ENCODE data around the gene REXO5.
"Not testable (repeated sequence)": the region's sequence is repeated elsewhere in the genome, so short reads cannot be mapped to it uniquely, and the experiment has no call there.

REXO5 gene, protein sequence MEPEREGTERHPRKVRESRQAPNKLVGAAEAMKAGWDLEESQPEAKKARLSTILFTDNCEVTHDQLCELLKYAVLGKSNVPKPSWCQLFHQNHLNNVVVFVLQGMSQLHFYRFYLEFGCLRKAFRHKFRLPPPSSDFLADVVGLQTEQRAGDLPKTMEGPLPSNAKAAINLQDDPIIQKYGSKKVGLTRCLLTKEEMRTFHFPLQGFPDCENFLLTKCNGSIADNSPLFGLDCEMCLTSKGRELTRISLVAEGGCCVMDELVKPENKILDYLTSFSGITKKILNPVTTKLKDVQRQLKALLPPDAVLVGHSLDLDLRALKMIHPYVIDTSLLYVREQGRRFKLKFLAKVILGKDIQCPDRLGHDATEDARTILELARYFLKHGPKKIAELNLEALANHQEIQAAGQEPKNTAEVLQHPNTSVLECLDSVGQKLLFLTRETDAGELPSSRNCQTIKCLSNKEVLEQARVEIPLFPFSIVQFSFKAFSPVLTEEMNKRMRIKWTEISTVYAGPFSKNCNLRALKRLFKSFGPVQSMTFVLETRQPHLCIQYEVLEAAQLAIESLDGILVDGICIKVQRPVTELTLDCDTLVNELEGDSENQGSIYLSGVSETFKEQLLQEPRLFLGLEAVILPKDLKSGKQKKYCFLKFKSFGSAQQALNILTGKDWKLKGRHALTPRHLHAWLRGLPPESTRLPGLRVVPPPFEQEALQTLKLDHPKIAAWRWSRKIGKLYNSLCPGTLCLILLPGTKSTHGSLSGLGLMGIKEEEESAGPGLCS

DNA sequence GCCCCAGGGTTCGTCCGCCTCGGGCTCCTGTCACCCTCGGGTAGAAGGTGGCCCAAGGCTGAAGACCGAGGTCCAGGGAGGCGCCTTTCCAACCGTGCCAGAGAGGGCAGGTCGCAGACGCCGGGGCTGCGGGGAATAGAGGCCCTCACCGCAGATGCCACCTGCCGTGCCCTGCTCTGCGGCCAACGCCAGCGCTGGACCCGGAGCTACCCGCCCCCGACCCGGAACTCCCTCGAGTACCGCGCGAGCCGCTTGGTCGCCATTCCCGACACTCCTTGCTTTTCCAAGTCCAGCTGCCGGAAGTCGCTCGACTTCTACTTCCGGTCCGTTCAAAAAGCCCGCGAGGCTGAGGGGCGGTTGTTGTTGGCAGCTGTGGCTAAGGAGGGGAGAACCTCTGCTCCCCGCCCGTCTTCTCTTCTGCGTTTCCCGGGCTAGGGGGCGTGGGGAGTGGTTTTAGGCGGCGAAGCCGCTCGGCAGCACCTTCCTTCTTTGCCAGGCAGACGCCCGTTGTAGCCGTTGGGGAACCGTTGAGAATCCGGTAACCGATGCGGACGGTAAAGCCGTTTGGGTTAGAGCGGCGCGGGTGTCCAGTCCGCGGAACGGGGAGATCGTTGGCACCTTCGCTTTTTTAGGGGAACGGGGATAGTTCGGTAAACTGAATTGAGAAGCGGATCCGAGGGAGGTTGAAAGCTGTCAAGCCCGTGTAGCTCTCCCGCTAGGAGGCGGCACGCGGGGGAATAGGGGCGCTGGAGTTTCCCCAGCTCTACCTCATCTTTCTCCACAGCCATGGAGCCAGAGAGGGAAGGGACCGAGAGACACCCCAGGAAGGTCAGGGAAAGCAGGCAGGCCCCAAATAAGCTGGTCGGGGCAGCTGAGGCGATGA lies at the start of gene REXO5, which contains the start of gene ERI2:
REXO5 (plus strand) TSS at position 360 of the 883 bp plus-strand sequence; CDS start at position 787, 427 bp downstream.
ERI2 (minus strand) TSS at position 305 of the 883 bp plus-strand sequence; CDS start at position 263, 42 bp downstream.
- Histone ChIP-seq H3K4me3 (ENCODE audit: low read length in 2 of 2) (peak within 1 kb of the TSS; percentile 77 to 94), H3K9me3 (ENCODE audit: control insufficient read depth in 2 of 2, low read length in 2 of 2) (no peaks in the 10 kb centered on the region), H3K4me1 (ENCODE audit: control insufficient read depth, insufficient read depth, low read length) (peaks cover 8% of the 10 kb centered on the region), H3K9ac (ENCODE audit: low read length in 2 of 2) (peak within 1 kb of the TSS; percentile 88 to 90), H3K27ac (ENCODE audit: low read length) (peak within 1 kb of the TSS; percentile 87), H3K36me3 (ENCODE audit: control insufficient read depth in 2 of 2, insufficient read depth in 2 of 2, low read length in 2 of 2) (no peaks in the 10 kb centered on the region), H3K27me3 (ENCODE audit: control insufficient read depth in 1 of 2, insufficient read depth in 2 of 2, low read length in 2 of 2) (no peaks in the 10 kb centered on the region)

DNA sequence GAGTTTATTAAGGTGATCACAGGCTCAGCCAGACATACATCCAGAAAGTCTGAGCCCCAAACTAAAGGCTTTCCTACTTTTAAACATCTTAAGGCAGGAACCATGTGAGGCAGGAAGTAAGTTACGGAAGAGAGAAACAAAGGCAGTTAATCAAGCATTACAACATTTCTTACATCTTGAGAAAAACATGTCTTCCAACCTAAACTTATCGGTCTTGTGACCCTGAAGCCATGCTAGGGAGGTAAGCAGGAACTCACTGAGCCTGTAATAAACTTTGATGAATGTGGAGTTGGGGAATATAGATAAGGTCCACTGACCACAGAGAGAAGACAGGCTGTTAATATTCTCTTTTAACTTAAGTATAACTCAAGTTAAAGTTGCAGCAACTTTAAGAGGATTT lies 46.0 kb upstream of the REXO5 start:
- H3K4me1 ChIP-seq (ENCODE audit: control insufficient read depth, insufficient read depth, low read length) = no peaks in the 10 kb centered on the region
- H3K27ac ChIP-seq (ENCODE audit: low read length) = no peak overlapping the region
- no peak overlapping the region for H3K4me3 ChIP-seq (ENCODE audit: low read length in 2 of 2)
- no peaks in the 10 kb centered on the region for H3K27me3 ChIP-seq (ENCODE audit: control insufficient read depth in 1 of 2, insufficient read depth in 2 of 2, low read length in 2 of 2)
- no peak overlapping the region for H3K9ac ChIP-seq (ENCODE audit: low read length in 2 of 2)
- H3K36me3 ChIP-seq (ENCODE audit: control insufficient read depth in 2 of 2, insufficient read depth in 2 of 2, low read length in 2 of 2) = no peaks in the 10 kb centered on the region
- no peaks in the 10 kb centered on the region for H3K9me3 ChIP-seq (ENCODE audit: control insufficient read depth in 2 of 2, low read length in 2 of 2)

DNA sequence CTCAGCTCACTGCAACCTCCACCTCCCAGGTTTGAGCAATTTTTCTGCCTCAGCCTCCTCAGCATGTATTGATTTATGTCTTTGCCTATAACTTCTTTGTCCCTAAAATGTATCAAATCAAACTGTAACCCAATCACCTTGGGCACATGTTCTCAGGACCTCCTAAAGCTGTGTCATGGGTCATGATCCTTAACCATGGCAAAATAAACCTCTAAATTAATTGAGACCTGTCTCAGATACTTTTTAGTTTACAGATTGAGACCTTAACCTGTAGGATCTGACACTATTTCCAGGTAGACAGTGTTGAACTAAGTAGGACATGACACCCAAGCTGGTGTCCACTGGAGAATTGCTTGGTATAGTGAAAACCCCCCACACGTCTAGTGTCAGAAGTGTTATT lies 45.2 kb upstream of the REXO5 start:
- Histone ChIP-seq H3K4me3 (ENCODE audit: low read length in 2 of 2) (no peak overlapping the region), H3K36me3 (ENCODE audit: control insufficient read depth in 2 of 2, insufficient read depth in 2 of 2, low read length in 2 of 2) (no peaks in the 10 kb centered on the region), H3K27ac (ENCODE audit: low read length) (no peak overlapping the region), H3K4me1 (ENCODE audit: control insufficient read depth, insufficient read depth, low read length) (no peaks in the 10 kb centered on the region), H3K9ac (ENCODE audit: low read length in 2 of 2) (no peak overlapping the region), H3K27me3 (ENCODE audit: control insufficient read depth in 1 of 2, insufficient read depth in 2 of 2, low read length in 2 of 2) (no peaks in the 10 kb centered on the region), H3K9me3 (ENCODE audit: control insufficient read depth in 2 of 2, low read length in 2 of 2) (no peaks in the 10 kb centered on the region)

DNA sequence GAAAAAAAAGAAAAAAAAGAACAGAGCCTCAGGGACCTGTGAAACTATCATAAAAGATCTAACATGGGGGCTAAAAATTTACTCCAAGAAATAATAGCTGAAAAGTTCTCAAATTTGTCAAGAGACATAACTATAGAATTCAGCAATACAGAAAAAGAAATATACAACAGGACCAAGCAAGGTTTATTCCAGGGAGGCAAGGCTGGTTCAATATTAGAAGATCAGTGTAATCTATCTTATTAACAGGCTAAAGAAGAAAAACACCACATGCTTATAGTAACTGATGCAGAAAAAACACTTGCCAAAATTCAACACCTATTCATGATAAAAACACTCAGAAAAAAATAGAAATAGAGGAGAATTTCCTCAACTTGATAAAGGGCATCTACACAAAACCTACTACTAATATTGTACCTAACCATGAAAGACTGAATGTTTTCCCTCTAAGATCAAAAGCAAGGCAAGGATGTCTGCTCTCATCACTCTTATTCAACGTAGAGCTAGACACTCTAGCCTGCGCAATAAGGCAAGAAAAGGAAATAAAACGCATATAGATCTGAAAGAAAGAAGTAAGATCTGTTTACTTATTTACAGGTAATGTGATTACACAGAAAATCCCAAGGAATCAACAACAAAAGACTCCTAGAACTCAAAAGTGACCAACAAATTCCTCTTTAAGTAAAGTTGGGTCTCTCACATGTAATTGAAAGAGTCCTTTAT lies 43.8 kb upstream of the REXO5 start:
- no peaks in the 10 kb centered on the region for H3K27me3 ChIP-seq (ENCODE audit: control insufficient read depth in 1 of 2, insufficient read depth in 2 of 2, low read length in 2 of 2)
- no peaks in the 10 kb centered on the region for H3K36me3 ChIP-seq (ENCODE audit: control insufficient read depth in 2 of 2, insufficient read depth in 2 of 2, low read length in 2 of 2)
- no peak overlapping the region for H3K4me3 ChIP-seq (ENCODE audit: low read length in 2 of 2)
- no peaks in the 10 kb centered on the region for H3K9me3 ChIP-seq (ENCODE audit: control insufficient read depth in 2 of 2, low read length in 2 of 2)
- H3K27ac ChIP-seq (ENCODE audit: low read length) = no peak overlapping the region
- no peak overlapping the region for H3K9ac ChIP-seq (ENCODE audit: low read length in 2 of 2)
- H3K4me1 ChIP-seq (ENCODE audit: control insufficient read depth, insufficient read depth, low read length) = no peaks in the 10 kb centered on the region

DNA sequence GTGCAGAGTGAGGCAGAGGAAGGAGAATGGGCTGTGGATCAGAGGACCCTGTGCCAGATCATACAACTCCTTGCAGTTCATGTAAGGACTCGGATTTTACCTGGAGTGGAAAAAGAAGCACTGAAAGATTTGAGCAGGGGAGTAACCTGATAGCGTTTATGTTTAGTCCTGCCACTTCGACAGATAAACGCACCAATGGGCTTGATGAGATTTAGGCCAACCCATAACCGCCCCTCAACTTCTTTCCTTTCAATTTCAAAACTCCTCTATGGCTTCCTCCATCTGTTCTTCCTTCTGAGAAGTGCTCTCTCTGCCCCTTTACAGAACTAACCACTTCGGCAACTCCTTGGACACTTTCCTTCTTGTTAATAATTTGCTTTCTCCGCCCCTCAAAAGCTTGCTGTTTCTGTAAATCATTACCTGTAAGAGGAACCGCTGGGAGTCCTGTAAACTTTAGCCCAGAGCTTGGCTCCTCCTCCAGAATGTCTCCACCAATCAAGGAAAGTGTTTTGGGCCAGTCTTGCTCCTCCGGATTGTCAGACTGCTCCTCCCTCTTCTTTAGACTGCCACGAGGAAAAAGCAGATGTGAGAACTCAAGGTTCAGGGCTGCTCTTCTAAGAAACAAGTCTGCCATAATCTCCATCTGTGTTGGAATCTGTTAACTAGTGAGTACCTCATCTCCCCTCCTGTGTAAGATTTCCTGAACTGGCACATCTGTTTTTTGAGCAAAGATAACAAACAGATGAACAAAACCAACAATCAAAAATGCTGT lies 42.7 kb upstream of the REXO5 start, which contains the start of gene ACSM3:
ACSM3 (plus strand) TSS at position 554 of the 772 bp plus-strand sequence. CDS start 6,021 bp downstream, outside the sequence.
- peak within 1 kb of the TSS; percentile 66 for H3K27ac ChIP-seq (ENCODE audit: low read length)
- H3K4me1 ChIP-seq (ENCODE audit: control insufficient read depth, insufficient read depth, low read length) = no peaks in the 10 kb centered on the region
- peak within 1 kb of the TSS; percentile 69 to 74 for H3K4me3 ChIP-seq (ENCODE audit: low read length in 2 of 2)
- H3K9ac ChIP-seq (ENCODE audit: low read length in 2 of 2) = peak within 1 kb of the TSS; percentile 63 to 72
- H3K36me3 ChIP-seq (ENCODE audit: control insufficient read depth in 2 of 2, insufficient read depth in 2 of 2, low read length in 2 of 2) = no peaks in the 10 kb centered on the region
- H3K9me3 ChIP-seq (ENCODE audit: control insufficient read depth in 2 of 2, low read length in 2 of 2) = no peaks in the 10 kb centered on the region
- H3K27me3 ChIP-seq (ENCODE audit: control insufficient read depth in 1 of 2, insufficient read depth in 2 of 2, low read length in 2 of 2) = no peaks in the 10 kb centered on the region

DNA sequence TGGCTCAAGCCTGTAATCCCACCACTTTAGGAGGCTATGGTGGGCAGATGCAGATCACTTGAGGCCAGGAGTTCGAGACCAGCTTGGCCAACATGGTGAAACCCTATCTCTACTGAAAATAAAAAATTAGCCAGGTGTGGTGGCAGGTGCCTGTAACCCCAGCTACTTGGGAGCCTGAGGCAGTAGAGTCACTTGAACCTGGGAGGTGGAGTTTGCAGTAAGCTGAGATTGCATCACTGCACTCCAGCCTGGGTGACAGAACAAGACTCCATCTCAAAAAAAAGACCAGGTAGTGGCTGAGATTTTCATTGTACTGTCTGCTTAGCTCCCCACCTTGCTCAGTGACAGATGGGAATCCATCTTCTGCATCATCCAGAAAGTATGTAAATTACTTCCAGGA lies 41.9 kb upstream of the REXO5 start:
- H3K4me3 ChIP-seq (ENCODE audit: low read length in 2 of 2); H3K9me3 ChIP-seq (ENCODE audit: control insufficient read depth in 2 of 2, low read length in 2 of 2); H3K27me3 ChIP-seq (ENCODE audit: control insufficient read depth in 1 of 2, insufficient read depth in 2 of 2, low read length in 2 of 2); H3K4me1 ChIP-seq (ENCODE audit: control insufficient read depth, insufficient read depth, low read length); H3K27ac ChIP-seq (ENCODE audit: low read length); H3K36me3 ChIP-seq (ENCODE audit: control insufficient read depth in 2 of 2, insufficient read depth in 2 of 2, low read length in 2 of 2); H3K9ac ChIP-seq (ENCODE audit: low read length in 2 of 2): not testable (repeated sequence)

DNA sequence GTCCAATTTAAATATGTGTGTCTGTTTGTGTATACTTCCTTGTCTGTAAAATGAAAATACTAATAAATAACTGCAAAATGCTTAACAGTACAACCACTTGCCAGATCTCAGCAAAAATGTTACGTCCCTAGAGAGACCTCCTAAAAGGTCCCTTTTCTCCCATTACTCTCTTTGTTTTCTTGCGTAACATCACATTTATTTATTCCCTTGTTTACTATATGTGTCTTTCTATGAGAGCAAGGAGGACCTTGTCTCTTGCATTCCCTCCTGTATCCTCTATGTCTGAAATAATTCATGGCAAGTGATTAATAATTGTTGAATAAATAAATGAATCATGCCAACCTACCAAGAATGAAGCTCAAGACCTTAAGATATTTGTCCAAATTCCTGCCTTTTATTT lies 40.6 kb upstream of the REXO5 start:
- no peaks in the 10 kb centered on the region for H3K9me3 ChIP-seq (ENCODE audit: control insufficient read depth in 2 of 2, low read length in 2 of 2)
- no peaks in the 10 kb centered on the region for H3K27me3 ChIP-seq (ENCODE audit: control insufficient read depth in 1 of 2, insufficient read depth in 2 of 2, low read length in 2 of 2)
- no peaks in the 10 kb centered on the region for H3K36me3 ChIP-seq (ENCODE audit: control insufficient read depth in 2 of 2, insufficient read depth in 2 of 2, low read length in 2 of 2)
- no peak overlapping the region for H3K4me3 ChIP-seq (ENCODE audit: low read length in 2 of 2)
- H3K9ac ChIP-seq (ENCODE audit: low read length in 2 of 2) = no peak overlapping the region
- H3K27ac ChIP-seq (ENCODE audit: low read length) = no peak overlapping the region
- no peaks in the 10 kb centered on the region for H3K4me1 ChIP-seq (ENCODE audit: control insufficient read depth, insufficient read depth, low read length)

DNA sequence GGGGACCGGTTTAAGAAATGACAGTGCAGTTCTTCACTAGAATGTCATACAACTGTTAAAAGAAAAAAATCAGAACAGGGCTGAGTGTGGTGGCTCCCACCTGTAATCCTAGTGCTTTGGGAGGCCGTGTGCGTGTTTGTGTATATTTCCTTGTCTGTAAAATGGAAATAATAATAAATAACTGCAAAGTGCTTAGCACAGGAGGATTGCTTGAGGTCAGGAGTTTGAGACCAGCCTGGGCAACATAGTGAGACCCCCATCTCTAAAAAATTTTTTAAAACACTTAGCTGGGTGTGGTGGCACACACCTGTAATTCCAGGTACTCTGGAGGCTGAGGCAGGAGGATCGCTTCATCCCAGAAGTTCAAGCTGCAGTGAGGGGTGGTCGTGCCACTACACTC lies 40.0 kb upstream of the REXO5 start:
- H3K4me3 ChIP-seq (ENCODE audit: low read length in 2 of 2) = no peak overlapping the region
- no peak overlapping the region for H3K27ac ChIP-seq (ENCODE audit: low read length)
- H3K4me1 ChIP-seq (ENCODE audit: control insufficient read depth, insufficient read depth, low read length) = no peaks in the 10 kb centered on the region
- H3K27me3 ChIP-seq (ENCODE audit: control insufficient read depth in 1 of 2, insufficient read depth in 2 of 2, low read length in 2 of 2) = no peaks in the 10 kb centered on the region
- no peaks in the 10 kb centered on the region for H3K9me3 ChIP-seq (ENCODE audit: control insufficient read depth in 2 of 2, low read length in 2 of 2)
- H3K9ac ChIP-seq (ENCODE audit: low read length in 2 of 2) = no peak overlapping the region
- H3K36me3 ChIP-seq (ENCODE audit: control insufficient read depth in 2 of 2, insufficient read depth in 2 of 2, low read length in 2 of 2) = no peaks in the 10 kb centered on the region

DNA sequence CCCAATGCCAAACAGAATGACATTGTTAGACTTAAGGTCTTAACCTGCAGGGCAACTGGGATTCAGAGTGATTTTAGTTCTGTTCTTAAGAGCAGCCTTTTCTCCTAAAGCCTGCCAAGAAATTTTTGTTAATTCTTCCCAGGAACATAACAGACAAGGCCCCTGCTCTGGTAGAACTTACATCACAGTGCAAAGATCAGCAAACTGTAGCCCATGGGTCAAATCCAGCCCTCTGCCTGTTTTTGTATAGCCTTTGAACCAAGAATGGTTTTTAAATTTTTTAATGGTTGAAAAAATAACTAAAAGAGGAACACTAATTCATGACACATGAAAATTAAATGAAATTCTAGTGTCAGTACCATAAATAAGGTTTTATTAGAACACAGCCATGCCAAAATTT lies 38.8 kb upstream of the REXO5 start:
- Histone ChIP-seq H3K9me3 (ENCODE audit: control insufficient read depth in 2 of 2, low read length in 2 of 2) (no peaks in the 10 kb centered on the region), H3K36me3 (ENCODE audit: control insufficient read depth in 2 of 2, insufficient read depth in 2 of 2, low read length in 2 of 2) (no peaks in the 10 kb centered on the region), H3K27me3 (ENCODE audit: control insufficient read depth in 1 of 2, insufficient read depth in 2 of 2, low read length in 2 of 2) (no peaks in the 10 kb centered on the region), H3K9ac (ENCODE audit: low read length in 2 of 2) (no peak overlapping the region), H3K4me1 (ENCODE audit: control insufficient read depth, insufficient read depth, low read length) (no peaks in the 10 kb centered on the region), H3K27ac (ENCODE audit: low read length) (no peak overlapping the region), H3K4me3 (ENCODE audit: low read length in 2 of 2) (no peak overlapping the region)
